ENCODE measurements around the gene DPP10. TPM values are rescaled to one million over a fixed set of nuclear protein-coding genes. Genes with fewer than 3 reads are reported as not detected.

Gene DPP10
- total and polyA plus RNA-seq, 9 donors, result 0.26 to 2.1 (median 0.83) TPM

DNA sequence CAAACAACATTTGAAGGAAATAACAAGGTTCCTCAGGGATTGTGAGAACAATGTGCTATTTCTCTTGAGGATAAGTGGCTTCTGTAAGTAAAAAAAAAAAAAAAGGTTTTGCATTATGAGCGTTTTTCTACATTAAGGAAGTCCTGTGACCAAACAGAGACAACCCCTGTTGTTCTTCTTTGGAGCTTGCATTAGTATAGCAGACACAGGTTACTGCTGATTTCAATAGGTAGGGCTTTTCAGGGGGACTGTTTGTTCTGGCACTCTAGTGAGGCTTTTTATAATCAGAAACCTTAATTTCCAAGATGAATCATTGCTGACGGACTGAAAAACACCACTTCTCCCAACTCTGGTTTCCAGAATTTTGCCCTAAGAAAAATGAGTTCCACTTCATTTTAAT lies 8.2 kb downstream of the DPP10 start:
- H3K9me3 ChIP-seq (replicated peaks; ENCODE audit: control insufficient read depth, low read depth, low read length), result no peaks in the 10 kb centered on the region
- no peaks in the 10 kb centered on the region for H3K36me3 ChIP-seq (ENCODE audit: control insufficient read depth, insufficient read depth, low read length)
- H3K4me3 ChIP-seq (ENCODE audit: low read length), result no peak overlapping the region
- H3K4me1 ChIP-seq (ENCODE audit: control insufficient read depth, insufficient read depth, low read length), result no peaks in the 10 kb centered on the region
- no peak for DNase-seq
- WGBS (ENCODE audit: insufficient coverage), result no CpG with 5 or more reads among the region's 2 CpGs
- no peaks in the 10 kb centered on the region for H3K27me3 ChIP-seq (ENCODE audit: control insufficient read depth, insufficient read depth, low read length)
- H3K27ac ChIP-seq (ENCODE audit: low read length), result no peak overlapping the region

DNA sequence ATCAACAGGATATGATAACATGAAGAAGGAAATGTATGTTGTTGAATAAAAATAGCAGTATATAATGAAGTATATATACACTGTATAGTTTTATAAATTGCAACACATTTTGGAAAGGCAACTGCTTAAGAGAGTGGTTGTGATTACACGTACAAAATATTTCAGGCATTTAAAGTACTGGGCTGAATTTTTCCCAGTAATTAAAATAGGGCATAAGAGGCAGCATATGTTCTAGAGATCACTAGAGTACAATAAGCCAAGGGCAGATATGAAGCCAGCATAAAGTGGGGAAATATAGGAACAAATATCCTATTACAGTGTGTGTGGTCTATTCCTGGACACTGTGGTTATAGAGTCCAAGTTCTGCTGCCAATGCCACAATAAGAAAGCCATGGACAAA lies 14.1 kb downstream of the DPP10 start:
- no peaks in the 10 kb centered on the region for H3K36me3 ChIP-seq (ENCODE audit: control insufficient read depth, insufficient read depth, low read length)
- H3K4me1 ChIP-seq (ENCODE audit: control insufficient read depth, insufficient read depth, low read length), result no peaks in the 10 kb centered on the region
- no peak overlapping the region for H3K27ac ChIP-seq (ENCODE audit: low read length)
- no peaks in the 10 kb centered on the region for H3K9me3 ChIP-seq (replicated peaks; ENCODE audit: control insufficient read depth, low read depth, low read length)
- peak; percentile 7 for DNase-seq
- H3K4me3 ChIP-seq (ENCODE audit: low read length), result no peak overlapping the region
- H3K27me3 ChIP-seq (ENCODE audit: control insufficient read depth, insufficient read depth, low read length), result no peaks in the 10 kb centered on the region
- no CpG with 5 or more reads among the region's 1 CpG for WGBS (ENCODE audit: insufficient coverage)

DNA sequence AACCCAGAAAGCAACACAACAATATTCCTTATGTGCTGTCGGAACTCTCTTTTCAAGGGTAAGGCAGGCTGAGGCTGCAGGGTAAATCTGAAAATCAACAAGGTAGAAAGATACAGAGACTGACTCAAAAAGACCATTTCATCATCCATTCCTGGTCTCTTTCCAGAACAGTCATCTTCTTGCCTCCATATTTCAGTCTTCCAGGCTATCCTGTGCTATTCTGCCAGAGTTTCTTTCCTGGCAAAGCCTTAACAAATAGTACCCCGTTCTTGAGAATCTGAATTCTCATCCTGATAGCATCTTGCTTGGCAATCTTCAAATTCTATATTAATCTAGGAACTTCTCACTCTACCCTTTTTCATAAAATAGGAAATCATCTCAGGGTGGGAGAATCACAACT lies 15.5 kb downstream of the DPP10 start:
- H3K9me3 ChIP-seq (replicated peaks; ENCODE audit: control insufficient read depth, low read depth, low read length), result no peaks in the 10 kb centered on the region
- no peak overlapping the region for H3K27ac ChIP-seq (ENCODE audit: low read length)
- DNase-seq, result no peak
- H3K36me3 ChIP-seq (ENCODE audit: control insufficient read depth, insufficient read depth, low read length), result no peaks in the 10 kb centered on the region
- no peaks in the 10 kb centered on the region for H3K27me3 ChIP-seq (ENCODE audit: control insufficient read depth, insufficient read depth, low read length)
- 88% methylated on average over 1 of the region's 2 CpGs for WGBS (ENCODE audit: insufficient coverage)
- H3K4me1 ChIP-seq (ENCODE audit: control insufficient read depth, insufficient read depth, low read length), result no peaks in the 10 kb centered on the region
- no peak overlapping the region for H3K4me3 ChIP-seq (ENCODE audit: low read length)

DNA sequence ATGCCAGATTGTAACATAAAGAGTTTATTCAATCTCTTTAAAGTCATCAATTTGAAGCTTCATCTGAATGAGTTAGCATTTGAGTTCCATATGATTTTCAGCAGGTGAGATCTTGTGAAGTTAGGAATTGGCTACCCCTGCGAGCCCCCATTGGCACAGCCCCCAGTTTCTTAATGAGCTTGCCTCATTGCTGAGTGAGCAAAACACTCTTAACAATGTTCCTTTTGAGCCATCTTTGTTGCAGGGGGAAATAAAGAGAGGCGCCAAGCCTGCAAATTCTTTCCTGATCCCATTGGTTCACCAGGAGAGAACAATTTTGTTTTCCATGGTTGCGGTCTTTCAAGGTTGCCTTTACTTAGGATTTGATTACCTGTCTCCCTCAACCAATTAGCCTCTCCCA lies 18.7 kb downstream of the DPP10 start:
- Histone ChIP-seq H3K9me3 (replicated peaks; ENCODE audit: control insufficient read depth, low read depth, low read length) (no peaks in the 10 kb centered on the region), H3K4me1 (ENCODE audit: control insufficient read depth, insufficient read depth, low read length) (no peaks in the 10 kb centered on the region), H3K27ac (ENCODE audit: low read length) (no peak overlapping the region), H3K27me3 (ENCODE audit: control insufficient read depth, insufficient read depth, low read length) (no peaks in the 10 kb centered on the region), H3K4me3 (ENCODE audit: low read length) (no peak overlapping the region), H3K36me3 (ENCODE audit: control insufficient read depth, insufficient read depth, low read length) (no peaks in the 10 kb centered on the region)
- DNase-seq, result no peak
- 80% methylated on average over 3 of the region's 3 CpGs for WGBS (ENCODE audit: insufficient coverage)

DNA sequence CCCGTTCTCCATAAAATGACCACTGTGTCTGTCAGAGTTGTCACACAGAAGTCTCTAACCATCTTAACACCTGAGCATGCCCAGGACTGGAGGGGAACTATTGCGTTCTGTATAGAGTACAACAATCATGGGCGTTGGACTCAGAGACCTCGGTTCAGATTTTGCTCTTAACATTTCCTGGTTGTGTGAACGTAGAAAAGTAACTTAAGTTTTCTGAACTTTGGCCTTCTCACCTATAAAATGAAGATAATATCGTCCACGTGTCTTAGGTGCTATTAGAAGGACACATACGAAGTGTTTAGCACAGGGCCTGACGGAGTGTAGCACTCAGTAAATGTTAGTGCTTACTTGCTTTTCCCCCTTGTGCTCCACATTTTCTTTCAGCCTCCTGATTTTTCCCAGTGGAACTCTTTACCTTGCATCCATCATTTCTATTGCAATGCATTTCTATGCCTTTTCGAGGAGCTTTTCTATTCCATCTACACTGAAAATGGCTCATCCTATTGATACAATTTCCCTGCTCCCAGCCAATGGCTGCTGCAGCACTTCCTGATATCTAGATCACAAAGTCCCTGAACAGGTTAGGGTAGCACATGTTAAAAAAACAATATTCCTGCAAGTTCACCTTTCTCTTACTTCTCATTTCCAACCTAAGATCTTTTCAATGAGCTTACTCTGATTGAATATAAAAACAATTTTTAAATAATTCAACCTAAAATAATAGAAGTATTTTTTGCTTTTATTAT lies 22.7 kb downstream of the DPP10 start:
- Histone ChIP-seq H3K27me3 (ENCODE audit: control insufficient read depth, insufficient read depth, low read length) (no peaks in the 10 kb centered on the region), H3K4me3 (ENCODE audit: low read length) (no peak overlapping the region), H3K9me3 (replicated peaks; ENCODE audit: control insufficient read depth, low read depth, low read length) (no peaks in the 10 kb centered on the region), H3K4me1 (ENCODE audit: control insufficient read depth, insufficient read depth, low read length) (no peaks in the 10 kb centered on the region), H3K36me3 (ENCODE audit: control insufficient read depth, insufficient read depth, low read length) (no peaks in the 10 kb centered on the region), H3K27ac (ENCODE audit: low read length) (no peak overlapping the region)
- WGBS (ENCODE audit: insufficient coverage), result 78% methylated on average over 6 of the region's 10 CpGs
- DNase-seq, result no peak

DNA sequence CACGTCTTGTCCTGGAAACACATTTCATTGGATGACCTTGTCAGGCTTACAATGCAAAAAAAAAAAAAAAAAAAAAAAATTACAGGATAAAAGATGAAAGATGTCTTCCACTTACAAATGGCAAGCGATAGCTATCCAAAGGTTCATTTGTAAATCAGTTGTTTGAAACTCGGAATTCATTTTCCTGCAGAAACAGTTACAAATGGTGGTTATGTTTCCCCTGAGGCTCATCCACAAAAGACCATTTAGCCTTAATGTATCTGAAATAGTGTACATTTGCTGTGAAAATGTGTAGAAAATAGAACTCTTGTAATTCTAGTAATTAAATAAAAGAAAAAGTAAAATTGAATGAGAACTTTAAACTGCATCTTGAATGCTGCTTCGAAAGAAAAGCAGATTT lies 25.9 kb downstream of the DPP10 start:
- no CpG with 5 or more reads among the region's 4 CpGs for WGBS (ENCODE audit: insufficient coverage)
- no peaks in the 10 kb centered on the region for H3K4me1 ChIP-seq (ENCODE audit: control insufficient read depth, insufficient read depth, low read length)
- no peaks in the 10 kb centered on the region for H3K9me3 ChIP-seq (replicated peaks; ENCODE audit: control insufficient read depth, low read depth, low read length)
- H3K36me3 ChIP-seq (ENCODE audit: control insufficient read depth, insufficient read depth, low read length), result no peaks in the 10 kb centered on the region
- no peak for DNase-seq
- no peak overlapping the region for H3K27ac ChIP-seq (ENCODE audit: low read length)
- H3K4me3 ChIP-seq (ENCODE audit: low read length), result no peak overlapping the region
- no peaks in the 10 kb centered on the region for H3K27me3 ChIP-seq (ENCODE audit: control insufficient read depth, insufficient read depth, low read length)

DNA sequence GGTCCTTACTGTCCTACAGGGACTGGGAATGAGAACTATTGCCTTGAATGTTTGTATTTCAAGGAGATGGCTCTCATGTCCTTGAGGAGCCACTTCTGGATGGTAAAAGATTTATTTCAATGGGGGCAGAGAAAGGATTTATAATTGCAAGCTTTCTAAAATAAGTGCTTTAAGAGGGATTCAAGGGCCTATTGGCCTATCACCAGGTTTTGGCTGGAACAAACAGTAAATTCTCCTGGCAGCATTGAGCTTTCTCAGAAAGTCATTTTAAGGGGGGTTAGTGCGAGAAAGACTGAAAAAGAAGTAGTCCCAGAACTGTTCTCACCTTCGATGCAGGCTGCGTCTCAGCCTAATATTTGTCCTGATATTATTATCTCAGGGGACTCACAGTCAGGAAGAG lies 29.8 kb downstream of the DPP10 start:
- DNase-seq, result peak; percentile 49
- Histone ChIP-seq H3K27ac (ENCODE audit: low read length) (no peak overlapping the region), H3K27me3 (ENCODE audit: control insufficient read depth, insufficient read depth, low read length) (no peaks in the 10 kb centered on the region), H3K4me1 (ENCODE audit: control insufficient read depth, insufficient read depth, low read length) (no peaks in the 10 kb centered on the region), H3K36me3 (ENCODE audit: control insufficient read depth, insufficient read depth, low read length) (no peaks in the 10 kb centered on the region), H3K9me3 (replicated peaks; ENCODE audit: control insufficient read depth, low read depth, low read length) (no peaks in the 10 kb centered on the region), H3K4me3 (ENCODE audit: low read length) (no peak overlapping the region)
- WGBS (ENCODE audit: insufficient coverage), result no CpG with 5 or more reads among the region's 3 CpGs

DNA sequence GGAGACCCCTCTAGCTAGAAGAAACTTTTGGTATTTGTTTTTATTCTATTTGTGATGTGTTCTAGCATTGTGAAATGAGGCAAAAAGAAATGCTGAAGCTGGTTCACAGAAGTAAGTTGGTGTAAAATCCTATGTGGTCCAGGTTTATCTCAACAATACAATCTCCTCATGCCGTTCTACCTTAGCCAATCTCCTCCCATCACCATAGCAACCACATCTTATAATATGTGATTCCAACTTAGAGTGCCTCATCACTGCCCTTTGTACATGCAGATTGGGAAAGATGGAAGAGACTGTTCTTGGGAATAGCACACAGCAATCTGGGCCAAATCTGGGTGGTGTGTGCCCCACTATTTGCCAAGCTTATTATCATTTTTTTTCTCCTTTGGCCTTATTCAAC lies 30.3 kb downstream of the DPP10 start:
- Histone ChIP-seq H3K9me3 (replicated peaks; ENCODE audit: control insufficient read depth, low read depth, low read length) (no peaks in the 10 kb centered on the region), H3K4me3 (ENCODE audit: low read length) (no peak overlapping the region), H3K27me3 (ENCODE audit: control insufficient read depth, insufficient read depth, low read length) (no peaks in the 10 kb centered on the region), H3K36me3 (ENCODE audit: control insufficient read depth, insufficient read depth, low read length) (no peaks in the 10 kb centered on the region), H3K27ac (ENCODE audit: low read length) (no peak overlapping the region), H3K4me1 (ENCODE audit: control insufficient read depth, insufficient read depth, low read length) (no peaks in the 10 kb centered on the region)
- WGBS (ENCODE audit: insufficient coverage), result no CpG with 5 or more reads among the region's 1 CpG
- no peak for DNase-seq

DNA sequence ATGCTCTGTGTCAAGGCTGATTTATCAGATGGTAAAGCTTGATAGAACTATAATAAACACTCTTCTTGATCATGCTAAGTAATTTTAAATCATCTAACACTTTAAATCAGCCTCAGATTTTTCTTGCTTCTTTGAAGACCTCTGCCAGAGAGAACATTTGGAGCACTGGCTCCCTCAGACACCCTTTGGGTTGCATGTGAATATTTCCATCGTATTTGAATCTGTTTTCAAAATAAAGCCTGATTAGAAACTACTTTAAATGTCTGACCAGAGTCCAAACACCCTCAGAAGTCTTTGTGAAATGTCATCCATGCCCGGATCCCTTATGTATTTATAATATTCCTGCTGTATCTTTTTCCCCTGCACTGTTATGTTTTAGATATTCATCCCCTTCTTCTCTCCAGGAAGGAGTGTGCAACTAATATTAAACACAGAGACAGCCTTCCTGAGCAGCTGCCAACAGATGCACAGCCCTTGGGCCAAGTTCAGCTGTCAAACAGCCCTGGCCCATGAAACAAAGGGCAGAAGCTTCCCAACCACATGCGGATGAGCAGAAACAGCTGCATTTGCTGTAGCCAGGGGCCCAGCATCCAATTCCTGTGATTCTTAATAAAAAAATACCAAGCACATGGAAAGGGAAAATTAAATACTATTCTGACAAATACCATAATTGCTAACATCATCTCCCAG lies 46.5 kb downstream of the DPP10 start:
- peak; percentile 95 for DNase-seq
- no peaks in the 10 kb centered on the region for H3K27me3 ChIP-seq (ENCODE audit: control insufficient read depth, insufficient read depth, low read length)
- H3K4me1 ChIP-seq (ENCODE audit: control insufficient read depth, insufficient read depth, low read length), result peaks cover 10% of the 10 kb centered on the region
- no peaks in the 10 kb centered on the region for H3K9me3 ChIP-seq (replicated peaks; ENCODE audit: control insufficient read depth, low read depth, low read length)
- H3K4me3 ChIP-seq (ENCODE audit: low read length), result no peak overlapping the region
- H3K27ac ChIP-seq (ENCODE audit: low read length), result peak overlapping the region; percentile 47
- no peaks in the 10 kb centered on the region for H3K36me3 ChIP-seq (ENCODE audit: control insufficient read depth, insufficient read depth, low read length)
- WGBS (ENCODE audit: insufficient coverage), result no CpG with 5 or more reads among the region's 3 CpGs

DNA sequence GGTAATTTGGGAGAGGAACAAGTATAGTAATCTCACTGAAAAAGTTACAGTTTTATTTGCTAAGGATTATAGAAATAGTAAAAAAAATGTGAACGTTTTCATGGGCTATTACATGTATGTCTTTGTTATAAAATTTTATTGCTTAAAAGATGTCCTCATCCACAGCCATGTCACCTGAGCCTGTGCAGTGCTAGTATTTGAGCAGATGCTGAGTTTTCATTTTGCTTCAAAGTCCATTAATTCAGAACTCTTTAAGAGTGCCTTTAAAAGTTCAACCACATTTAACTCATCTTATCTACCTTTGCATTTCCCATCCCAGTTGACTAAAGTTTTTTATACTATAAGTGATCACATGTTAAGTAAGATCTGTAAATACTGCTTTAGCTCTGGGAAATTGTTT lies 52.6 kb downstream of the DPP10 start:
- H3K9me3 ChIP-seq (replicated peaks; ENCODE audit: control insufficient read depth, low read depth, low read length), result peaks cover 2% of the 10 kb centered on the region
- no peak overlapping the region for H3K27ac ChIP-seq (ENCODE audit: low read length)
- no peaks in the 10 kb centered on the region for H3K36me3 ChIP-seq (ENCODE audit: control insufficient read depth, insufficient read depth, low read length)
- H3K4me3 ChIP-seq (ENCODE audit: low read length), result no peak overlapping the region
- no peaks in the 10 kb centered on the region for H3K27me3 ChIP-seq (ENCODE audit: control insufficient read depth, insufficient read depth, low read length)
- DNase-seq, result no peak
- WGBS (ENCODE audit: insufficient coverage), result no CpG with 5 or more reads among the region's 1 CpG
- H3K4me1 ChIP-seq (ENCODE audit: control insufficient read depth, insufficient read depth, low read length), result no peaks in the 10 kb centered on the region

All from muscle of leg (tissue), 11 donors.